HEK293 (cell line): ENCODE measurements around the gene TMX3.

Source experiments
- HOXA7 ChIP-seq: sonication (generic); formaldehyde crosslinking; IDR thresholded peaks from 2 replicates; pipeline ENCODE4 v1.8.1; 2022; ENCODE audit warnings: missing genetic modification reagents, borderline replicate concordance
- TCF7L2 ChIP-seq: IDR thresholded peaks from 2 replicates; pipeline ENCODE4 v1.6.1; 2011; ENCODE audit warnings: low read depth, mild to moderate bottlenecking, inconsistent platforms, low read length, moderate library complexity, borderline replicate concordance
- ZNF121 ChIP-seq: fragments of 450-650 bp; formaldehyde crosslinking; IDR thresholded peaks from 2 replicates; pipeline ENCODE4 v1.5.1; 2016; ENCODE audit warnings: missing biosample characterization, missing genetic modification characterization
- ZNF544 ChIP-seq: fragments of 450-650 bp; formaldehyde crosslinking; IDR thresholded peaks from 2 replicates; pipeline ENCODE4 v1.5.0; 2017; ENCODE audit warnings: missing biosample characterization, missing genetic modification characterization
- ZNF701 ChIP-seq: fragments of 450-650 bp; formaldehyde crosslinking; IDR thresholded peaks from 2 replicates; pipeline ENCODE4 v1.5.1; 2016; ENCODE audit warnings: missing biosample characterization, missing genetic modification characterization
- TF ChIP-seq, protein P1 (sequence below): fragments of 450-650 bp; formaldehyde crosslinking; IDR thresholded peaks from 2 replicates; pipeline ENCODE4 v1.5.1; 2016; ENCODE audit warnings: missing biosample characterization, missing genetic modification characterization
- TF ChIP-seq, protein P2 (sequence below): fragments of 450-650 bp; formaldehyde crosslinking; IDR thresholded peaks from 2 replicates; pipeline ENCODE4 v1.5.1; 2016; ENCODE audit warnings: missing biosample characterization, missing genetic modification characterization
- TF ChIP-seq, protein P3 (sequence below): fragments of 450-650 bp; formaldehyde crosslinking; optimal IDR thresholded peaks from 2 replicates; pipeline ENCODE3; 2016; ENCODE audit warnings: missing biosample characterization, mild to moderate bottlenecking, missing genetic modification characterization

DNA sequence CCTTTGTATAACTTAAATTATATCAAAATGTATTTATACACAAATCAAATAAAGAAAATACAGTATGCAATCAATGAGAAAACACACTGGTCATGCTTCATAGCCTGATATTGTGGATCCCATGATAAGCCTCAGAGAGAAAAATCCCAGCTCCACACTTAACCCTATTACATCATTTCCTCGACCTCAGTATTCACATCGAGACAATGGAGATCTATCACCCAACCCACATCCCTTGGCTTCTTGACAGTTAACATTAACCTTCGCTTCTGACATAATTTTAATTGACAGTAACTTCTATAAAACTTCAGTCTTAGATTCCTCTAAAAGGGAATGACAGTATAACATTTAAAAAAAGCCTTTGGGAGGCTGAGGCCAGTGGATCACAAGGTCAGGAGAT is 11.6 kb downstream of the TMX3 start:
- TF ChIP-seq ZNF701 (no peak), TCF7L2 (no peak), HOXA7 (CRISPR knock-in tag) (no peak), ZNF121 (tag by site-specific recombination) (no peak), ZNF544 (tag by site-specific recombination) (no peak)
- TF ChIP-seq, protein P1, sequence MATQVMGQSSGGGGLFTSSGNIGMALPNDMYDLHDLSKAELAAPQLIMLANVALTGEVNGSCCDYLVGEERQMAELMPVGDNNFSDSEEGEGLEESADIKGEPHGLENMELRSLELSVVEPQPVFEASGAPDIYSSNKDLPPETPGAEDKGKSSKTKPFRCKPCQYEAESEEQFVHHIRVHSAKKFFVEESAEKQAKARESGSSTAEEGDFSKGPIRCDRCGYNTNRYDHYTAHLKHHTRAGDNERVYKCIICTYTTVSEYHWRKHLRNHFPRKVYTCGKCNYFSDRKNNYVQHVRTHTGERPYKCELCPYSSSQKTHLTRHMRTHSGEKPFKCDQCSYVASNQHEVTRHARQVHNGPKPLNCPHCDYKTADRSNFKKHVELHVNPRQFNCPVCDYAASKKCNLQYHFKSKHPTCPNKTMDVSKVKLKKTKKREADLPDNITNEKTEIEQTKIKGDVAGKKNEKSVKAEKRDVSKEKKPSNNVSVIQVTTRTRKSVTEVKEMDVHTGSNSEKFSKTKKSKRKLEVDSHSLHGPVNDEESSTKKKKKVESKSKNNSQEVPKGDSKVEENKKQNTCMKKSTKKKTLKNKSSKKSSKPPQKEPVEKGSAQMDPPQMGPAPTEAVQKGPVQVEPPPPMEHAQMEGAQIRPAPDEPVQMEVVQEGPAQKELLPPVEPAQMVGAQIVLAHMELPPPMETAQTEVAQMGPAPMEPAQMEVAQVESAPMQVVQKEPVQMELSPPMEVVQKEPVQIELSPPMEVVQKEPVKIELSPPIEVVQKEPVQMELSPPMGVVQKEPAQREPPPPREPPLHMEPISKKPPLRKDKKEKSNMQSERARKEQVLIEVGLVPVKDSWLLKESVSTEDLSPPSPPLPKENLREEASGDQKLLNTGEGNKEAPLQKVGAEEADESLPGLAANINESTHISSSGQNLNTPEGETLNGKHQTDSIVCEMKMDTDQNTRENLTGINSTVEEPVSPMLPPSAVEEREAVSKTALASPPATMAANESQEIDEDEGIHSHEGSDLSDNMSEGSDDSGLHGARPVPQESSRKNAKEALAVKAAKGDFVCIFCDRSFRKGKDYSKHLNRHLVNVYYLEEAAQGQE: no peak
- TF ChIP-seq, protein P2, sequence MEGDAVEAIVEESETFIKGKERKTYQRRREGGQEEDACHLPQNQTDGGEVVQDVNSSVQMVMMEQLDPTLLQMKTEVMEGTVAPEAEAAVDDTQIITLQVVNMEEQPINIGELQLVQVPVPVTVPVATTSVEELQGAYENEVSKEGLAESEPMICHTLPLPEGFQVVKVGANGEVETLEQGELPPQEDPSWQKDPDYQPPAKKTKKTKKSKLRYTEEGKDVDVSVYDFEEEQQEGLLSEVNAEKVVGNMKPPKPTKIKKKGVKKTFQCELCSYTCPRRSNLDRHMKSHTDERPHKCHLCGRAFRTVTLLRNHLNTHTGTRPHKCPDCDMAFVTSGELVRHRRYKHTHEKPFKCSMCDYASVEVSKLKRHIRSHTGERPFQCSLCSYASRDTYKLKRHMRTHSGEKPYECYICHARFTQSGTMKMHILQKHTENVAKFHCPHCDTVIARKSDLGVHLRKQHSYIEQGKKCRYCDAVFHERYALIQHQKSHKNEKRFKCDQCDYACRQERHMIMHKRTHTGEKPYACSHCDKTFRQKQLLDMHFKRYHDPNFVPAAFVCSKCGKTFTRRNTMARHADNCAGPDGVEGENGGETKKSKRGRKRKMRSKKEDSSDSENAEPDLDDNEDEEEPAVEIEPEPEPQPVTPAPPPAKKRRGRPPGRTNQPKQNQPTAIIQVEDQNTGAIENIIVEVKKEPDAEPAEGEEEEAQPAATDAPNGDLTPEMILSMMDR: no peak
- TF ChIP-seq, protein P3, sequence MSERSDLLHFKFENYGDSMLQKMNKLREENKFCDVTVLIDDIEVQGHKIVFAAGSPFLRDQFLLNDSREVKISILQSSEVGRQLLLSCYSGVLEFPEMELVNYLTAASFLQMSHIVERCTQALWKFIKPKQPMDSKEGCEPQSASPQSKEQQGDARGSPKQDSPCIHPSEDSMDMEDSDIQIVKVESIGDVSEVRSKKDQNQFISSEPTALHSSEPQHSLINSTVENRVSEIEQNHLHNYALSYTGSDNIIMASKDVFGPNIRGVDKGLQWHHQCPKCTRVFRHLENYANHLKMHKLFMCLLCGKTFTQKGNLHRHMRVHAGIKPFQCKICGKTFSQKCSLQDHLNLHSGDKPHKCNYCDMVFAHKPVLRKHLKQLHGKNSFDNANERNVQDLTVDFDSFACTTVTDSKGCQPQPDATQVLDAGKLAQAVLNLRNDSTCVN (tag by site-specific recombination): no peak
